Effector CD8-positive, alpha-beta T cell (primary cell): Measurements from ENCODE around the gene ADCY9.
A peak's percentile ranks its signal among the peaks of the same experiment; 100 is the strongest.
"Not testable (repeated sequence)": the region's sequence is repeated elsewhere in the genome, so short reads cannot be mapped to it uniquely, and the experiment has no call there.

Experiments used
- DNase-seq: peaks from one replicate; lab custom pipeline; 2025; lab: John Stamatoyannopoulos, UW

Gene ADCY9

DNA sequence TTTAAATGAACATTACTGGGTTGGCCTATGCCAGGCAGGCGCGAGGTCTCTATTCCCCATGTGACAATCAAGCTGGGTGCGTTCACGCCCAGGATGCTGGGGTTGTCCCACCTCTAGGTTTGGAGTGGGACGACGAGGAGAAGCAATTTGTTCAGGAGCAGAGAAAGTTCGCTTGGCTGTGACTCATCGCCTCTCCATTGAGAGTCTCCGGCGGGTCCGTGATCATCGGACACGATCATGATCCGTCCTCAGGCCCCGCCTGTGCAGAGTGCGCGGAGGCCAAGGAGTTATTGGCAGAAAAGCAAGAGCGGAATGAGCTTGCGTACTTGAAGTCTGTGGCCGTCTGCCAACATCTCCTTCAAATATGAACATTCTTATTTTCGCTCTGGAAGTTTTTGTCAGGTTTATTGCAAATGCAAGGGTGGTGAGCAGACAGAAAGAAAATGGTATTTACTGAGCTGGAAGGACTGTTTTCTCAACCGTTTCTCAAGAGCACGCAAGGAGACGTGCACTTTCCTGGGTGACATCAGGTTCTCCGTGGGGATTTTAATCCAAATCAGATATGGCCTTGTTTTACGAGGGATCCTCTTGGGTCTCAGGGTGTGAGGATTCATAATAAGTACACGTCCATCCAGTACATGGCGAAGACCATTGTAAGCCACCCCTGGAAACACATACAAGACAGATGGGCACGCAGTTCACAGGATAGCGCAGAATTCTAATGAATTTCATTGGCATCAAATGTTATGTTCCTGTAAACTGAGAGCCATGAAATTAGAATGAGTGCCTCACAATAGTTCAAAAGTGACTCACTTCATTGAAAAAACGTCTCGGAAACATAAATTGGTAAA is 165.7 kb downstream of the ADCY9 start:
- DNase-seq, result no peak

DNA sequence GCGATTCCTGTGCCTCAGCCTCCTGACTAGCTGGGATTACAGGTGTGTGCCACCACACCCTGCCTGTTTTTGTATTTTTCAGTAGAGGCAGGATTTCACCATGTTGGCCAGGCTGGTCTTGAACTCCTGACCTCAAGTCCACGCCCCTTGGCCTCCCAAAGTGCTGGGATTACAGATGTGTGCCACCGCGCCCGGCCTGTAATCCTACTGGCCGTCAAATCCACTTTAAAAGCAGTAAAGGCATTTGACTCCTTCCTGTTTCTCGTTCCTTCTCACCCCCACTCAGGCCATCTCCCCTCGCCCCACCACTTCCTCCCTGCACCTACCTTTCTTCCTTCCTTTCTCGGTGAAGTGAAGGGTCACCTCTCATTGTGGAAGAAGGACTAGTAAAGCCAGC is 166.3 kb downstream of the ADCY9 start:
- no peak for DNase-seq

DNA sequence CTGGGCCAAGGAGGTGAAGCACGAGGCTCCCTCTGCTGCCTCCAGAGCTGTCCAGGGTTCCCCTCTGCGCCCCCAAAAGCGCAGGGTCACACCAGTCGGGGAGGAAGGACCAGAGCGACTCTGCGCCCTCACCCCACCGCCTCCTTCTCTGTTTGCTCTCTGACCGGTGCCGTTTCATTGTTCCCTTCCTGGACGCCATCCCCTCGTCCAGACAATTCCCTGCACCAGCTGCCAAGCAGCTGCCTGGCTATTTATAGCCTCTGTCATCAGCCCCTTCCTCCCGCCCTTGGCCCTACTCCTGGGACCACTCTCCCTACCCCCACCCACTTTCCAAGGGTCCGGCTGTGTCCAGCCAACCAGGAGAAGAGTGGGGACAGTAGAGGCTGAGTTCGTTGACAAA is 167.0 kb downstream of the ADCY9 start:
- no peak for DNase-seq

DNA sequence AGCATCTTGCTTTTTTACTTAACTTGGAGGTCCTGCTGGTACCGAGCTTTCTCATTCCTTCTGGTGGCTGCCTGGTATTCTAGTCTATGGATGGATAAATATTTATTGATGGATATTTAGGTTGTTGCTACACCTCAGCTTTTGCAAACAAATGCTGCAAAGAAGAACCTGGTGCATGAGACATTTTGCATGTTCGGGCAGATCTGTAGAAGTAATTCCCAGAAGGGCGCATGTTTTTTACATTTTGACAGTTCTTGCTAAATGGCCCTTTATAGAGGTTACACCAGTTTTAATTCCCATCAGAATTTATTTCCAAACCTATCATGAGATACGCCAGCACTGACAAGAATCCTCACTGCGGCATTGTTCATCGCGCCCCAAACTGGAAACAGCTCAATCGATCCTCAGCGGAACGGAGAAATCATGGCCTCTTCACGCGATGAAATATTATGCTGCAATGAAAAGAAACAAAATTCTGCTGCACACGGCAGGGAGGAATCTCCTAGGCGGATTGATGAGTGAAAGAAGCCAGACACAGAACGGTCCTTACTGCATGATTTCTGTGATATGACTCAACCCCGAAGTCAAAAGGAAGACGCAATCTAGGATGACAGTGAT is 167.8 kb downstream of the ADCY9 start:
- no peak for DNase-seq

DNA sequence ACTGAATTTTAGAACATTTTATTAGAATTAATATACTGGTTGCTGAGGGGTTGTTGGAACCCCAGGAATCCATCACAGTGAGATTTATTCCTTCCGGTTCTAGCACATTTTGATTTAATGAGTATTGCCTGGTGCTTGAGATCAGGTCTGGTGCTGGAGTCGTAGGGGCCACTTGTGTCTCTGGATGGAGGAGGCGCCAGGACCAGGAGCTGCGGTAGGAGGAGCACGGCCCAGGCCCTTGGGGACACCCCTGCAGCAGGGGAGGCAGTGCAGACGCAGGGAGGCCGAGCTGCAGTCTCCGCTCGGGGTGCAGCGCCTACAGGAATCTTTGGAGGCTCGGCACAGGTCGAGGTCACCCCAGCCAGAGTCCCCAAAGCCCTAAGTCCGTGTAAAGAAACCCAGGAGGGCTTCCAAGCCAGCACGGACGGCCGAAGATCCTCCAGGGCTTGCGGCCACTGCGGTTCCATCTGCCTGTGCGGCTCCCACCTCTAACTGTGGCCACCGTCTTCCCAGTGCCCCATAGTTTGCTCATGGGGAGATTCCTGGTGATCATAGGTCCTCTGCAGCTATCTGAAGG is 169.6 kb downstream of the ADCY9 start:
- DNase-seq, result no peak

DNA sequence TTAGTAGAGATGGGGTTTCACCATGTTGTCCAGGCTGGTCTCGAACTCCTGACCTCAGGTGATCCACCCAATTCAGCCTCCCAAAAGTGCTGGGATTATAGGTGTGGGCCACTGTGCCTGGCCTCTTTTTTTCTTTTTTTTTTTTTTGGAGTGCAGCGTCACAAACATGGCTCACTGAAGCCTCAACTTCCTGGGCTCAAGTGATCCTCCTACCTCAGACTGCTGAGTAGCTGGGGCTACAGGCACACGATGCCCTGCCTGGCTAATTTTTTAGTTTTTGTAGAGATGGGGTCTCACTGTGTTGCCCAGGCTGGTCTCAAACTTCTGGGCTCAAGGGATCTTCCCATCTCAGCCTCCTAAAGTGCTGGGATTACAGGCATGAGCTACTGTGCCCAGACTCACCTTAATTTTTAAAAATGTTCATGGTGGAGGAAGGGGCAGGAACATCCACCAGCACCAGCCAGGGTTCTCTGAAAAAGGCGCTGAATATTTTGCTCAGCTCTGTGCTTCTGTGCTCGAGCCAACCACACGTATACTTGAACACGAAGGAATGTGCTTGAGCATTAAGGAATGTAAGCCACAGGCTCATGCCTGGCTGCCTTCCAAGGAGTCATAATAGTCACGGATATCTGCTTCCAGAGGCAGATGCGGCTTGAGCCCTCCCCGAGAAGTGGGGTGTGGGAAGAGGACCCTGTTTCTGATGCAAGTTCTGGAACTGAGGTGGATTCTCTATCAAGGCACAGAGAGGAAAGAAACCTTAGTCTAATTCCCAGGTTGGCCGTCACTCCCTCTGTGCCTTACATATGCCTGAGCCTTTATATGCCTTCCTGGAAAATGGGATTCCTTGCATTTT is 170.3 kb downstream of the ADCY9 start:
- no peak for DNase-seq

DNA sequence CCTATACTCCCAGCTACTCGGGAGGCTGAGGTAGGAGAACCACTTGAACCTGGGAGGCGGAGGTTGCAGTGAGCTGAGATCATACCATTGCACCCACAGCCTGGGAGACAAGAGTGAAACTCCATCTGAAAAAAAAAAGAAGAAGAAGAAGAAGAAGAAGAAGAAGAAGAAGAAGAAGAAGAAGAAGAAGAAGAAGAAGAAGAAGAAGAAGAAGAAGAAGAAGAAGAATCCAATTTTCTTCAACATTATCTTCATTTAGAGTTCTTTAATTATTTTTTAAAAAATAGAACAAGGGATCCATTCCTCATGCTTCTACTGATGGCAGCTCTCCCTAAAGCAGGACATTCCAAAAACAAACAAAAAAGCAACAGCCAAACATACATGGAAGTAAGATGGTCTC is 171.8 kb downstream of the ADCY9 start:
- not testable (repeated sequence) for DNase-seq

DNA sequence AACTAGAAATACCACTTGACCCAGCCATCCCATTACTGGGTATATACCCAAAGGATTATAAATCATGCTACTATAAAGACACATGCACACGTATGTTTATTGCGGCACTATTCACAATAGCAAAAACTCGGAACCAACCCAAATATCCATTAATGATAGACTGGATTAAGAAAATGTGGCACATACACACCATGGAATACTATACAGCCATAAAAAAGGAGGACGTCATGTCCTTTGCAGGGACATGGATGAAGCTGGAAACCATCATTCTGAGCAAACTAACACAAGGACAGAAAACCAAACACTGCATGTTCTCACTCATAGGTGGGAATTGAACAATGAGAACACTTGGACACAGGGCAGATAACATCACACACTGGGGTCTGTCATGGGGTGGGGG is 174.1 kb downstream of the ADCY9 start:
- not testable (repeated sequence) for DNase-seq

DNA sequence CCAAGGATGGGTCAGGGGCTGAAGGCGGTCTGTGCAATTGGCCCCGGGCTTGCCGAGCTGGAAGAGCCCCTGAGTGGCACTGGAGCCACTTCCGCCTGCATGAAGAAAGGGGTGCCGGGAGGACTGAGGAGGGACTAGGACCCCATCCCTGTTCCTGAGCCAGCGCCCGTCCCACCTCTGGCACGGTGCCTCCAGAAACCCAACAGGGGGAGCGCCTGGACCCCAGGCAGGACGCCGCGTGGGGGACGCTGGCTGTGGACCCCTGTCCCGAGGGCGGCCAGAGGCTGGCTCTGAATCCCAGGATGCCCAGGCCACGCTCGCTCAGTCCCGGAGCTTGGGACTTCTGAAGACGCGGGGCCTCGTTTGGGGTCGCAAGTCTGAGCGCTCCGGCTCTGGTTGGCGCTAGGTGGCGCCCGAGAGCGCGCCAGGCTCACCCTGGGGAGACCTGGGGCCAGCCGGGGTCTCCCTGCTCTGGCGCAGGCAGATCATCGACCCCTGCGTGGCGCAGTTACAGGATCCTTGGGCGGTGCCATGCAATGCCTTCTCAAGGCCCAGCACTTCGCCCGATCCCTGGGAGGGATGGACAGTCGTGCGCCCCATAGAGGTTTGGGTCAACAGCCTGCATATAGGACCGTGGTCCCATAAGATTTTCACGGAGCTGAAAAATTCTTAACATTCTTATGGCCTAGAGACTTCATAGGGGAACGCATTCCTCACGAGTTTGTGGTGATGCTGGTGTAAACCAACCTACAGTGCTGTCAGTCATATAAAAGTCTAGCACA is 177.2 kb downstream of the ADCY9 start:
- peak; percentile 52 for DNase-seq

DNA sequence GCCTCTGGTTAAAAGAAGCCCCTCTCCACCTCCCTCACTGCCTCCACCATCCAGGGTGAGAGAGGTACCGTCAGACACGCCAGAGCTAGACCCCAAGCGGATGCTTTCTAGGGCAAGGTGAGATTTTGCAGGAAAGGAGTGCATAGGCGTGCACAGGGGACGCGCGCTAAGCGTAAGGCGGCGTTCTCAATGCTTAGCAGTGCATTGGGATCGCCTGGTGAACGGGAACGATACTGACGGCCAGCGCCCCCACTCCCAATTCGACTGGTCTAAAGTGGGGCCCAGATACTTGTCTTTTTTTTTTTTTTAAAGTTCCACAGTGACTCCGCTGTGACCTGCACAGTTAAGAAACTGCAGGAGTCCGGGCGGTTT is 177.8 kb downstream of the ADCY9 start:
- no peak for DNase-seq

DNA sequence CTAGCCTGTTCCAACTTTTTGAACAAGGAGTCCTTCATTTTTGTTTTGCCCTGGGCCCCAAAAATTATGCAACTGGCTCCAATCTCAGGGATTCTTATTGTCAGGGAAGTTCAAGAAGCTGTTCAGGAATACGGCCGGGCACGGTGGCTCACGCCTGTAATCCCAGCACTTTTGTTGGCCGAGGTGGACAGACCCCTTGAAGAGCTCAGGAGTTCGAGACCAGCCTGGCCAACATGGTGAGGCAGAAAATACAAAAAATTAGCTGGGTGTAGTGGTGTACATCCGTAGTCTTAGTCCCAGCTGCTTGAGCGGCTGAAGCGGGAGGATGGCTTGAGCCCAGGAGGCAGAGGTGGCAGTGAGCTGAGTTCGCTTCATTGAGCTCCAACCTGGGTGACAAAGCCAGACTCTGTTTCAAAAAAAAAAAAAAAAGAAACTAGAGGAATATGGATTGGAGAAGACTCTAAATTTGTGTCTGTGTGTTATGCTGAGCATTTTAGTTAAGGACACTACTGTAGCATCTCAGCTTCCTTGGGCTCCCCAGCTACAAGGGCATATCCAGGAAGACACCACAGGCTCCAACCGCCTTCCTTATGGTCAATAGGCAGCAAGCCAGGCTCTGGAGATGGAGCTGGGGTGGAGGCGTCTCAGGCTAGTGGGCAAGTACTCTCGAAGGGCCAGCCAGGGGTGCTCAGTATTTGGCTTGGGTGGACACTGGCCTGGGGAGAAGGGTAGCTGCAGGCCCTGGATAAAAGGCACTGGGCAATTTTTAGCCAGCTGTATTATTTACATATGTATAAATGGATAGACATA is 179.0 kb downstream of the ADCY9 start:
- DNase-seq, result no peak

DNA sequence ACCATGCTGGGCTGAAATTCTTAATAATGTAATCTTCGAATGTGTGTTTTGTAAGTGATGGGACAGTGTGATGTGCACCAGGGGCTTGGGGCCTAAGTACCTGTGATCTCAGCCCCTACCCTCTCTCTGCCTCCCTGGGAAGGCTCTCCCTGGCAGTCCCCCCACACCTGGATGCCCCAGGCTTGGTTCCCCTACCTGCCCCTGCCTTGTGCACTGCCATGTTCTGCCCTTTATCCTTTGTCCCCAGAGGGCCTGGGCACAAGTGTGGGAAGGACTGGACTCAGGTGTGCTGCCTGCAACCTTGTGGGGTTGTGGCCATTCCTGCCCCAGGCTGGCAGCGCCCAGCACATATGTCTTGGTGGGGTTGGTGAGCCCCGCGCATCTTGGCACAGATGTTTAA is 180.3 kb downstream of the ADCY9 start:
- DNase-seq, result no peak

DNA sequence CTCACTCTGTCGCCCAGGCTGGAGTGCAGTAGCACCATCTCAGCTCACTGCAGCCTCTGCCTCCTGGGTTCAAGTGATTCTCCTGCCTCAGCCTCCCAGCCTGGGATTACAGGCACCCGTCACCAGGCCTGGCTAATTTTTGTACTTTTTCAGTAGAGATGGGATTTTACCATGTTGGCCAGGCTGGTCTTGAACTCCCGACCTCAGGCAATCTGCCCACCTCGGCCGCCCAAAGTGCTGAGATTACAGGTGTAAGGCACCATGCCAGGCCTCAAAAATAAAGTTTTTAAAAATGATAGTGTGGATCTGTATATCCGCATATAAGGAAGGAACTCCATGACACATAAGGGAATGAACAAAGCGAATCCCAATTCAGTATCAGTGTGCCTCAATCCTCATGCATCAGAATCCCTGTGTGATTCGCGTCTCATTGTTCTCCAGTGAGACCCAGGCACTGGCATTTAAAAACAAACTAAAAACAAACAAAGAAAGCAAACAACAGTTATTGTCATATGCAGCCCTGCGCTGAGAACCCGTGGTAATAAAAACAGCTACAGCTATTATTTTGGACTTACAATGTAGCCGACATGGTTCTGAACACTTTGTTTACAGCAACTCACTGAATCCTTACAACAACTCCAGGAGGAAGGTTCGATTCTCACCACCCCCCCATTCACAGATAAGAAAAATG is 181.6 kb downstream of the ADCY9 start:
- DNase-seq, result no peak

DNA sequence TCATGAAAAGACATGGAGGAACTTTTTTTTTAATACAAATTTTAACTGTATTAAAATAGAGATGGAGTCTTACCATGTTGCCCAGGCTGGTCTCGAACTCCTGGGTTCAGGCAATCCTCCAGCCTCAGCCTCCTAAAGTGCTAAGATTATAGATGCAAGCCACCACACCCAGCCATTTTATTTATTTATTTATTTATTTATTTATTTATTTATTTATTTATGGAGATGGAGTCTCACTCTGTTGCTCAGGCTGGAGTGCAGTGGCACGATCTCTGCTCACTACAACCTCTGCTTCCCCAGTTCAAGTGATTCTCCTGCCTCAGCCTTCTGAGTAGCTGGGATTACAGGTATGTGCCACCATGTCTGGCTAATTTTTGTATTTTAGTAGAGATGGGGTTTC is 189.1 kb downstream of the ADCY9 start:
- not testable (repeated sequence) for DNase-seq

DNA sequence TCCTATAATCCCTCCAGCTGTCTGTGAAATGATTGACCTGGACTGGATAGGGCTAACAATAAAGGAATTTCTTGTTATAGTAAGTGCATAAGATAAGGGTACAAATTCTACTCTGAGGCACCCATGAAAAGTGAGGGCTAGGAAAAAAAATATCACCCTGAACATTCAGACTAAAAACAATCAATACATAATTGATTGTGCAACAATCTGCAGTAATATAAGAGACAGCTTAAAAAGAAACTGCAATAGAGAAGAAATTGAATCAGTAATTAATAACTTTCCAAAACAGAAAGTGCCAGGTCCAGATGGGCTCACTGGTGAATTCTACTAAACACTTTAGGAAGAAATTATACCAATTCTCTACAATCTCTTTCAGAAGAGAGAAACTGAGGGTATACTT is 191.5 kb downstream of the ADCY9 start:
- DNase-seq, result no peak

DNA sequence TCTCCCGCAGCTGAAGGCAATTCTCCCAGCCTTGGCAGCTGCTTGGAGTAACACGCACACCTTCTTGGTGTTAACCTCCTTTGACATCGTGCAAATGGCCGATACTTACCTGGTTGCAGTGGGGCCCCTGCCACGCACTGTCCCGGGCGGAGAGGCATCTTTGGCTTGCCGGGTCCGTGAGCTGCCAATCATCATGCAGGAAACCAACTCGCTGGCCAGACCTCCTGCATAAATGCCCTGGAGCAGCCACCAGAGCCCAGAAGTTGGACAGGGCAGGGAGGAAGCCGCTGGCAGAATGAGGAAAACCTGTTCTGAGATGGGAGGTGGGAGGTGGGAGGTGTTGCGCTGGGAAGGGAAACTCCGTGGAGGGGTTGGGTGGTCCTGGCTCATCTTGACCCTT is 194.0 kb downstream of the ADCY9 start:
- DNase-seq, result no peak

DNA sequence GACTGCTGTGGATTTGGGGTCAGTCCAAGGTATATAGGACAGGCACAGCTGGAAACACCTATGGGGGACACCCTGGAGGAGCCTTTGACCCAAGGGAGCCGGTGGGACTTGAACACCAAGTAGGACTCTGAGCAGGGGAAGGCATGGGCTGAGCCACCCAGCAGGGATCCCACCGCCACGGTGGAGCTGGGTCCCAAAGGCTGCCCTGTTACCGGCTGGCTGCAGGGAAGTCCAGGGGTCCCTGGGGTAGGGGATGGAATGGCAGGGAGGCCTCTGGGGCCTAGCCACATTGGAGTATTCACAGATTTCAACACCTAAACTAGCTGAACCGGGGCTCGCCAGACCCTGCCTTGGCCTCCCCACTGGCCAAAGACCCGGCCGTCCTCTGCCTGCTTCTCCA is 196.0 kb downstream of the ADCY9 start:
- DNase-seq, result no peak

DNA sequence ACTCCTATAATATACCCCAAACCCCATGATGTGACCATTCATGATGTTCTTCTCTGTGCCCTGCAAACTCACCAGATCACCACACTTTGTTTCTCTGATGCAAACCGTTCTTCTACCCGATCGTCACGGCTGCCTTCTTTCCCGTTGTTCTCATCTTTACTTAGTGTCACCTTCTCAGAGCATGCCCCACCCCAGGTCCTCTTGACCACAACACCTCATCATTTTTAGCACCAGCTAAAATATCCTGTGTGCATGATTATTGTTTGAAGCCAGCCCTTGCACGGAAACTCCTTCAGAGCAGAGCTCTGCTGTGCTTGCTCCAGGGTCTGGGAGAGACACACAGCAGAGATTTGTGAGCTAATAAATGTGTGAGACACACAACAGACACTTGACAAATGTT is 196.8 kb downstream of the ADCY9 start:
- DNase-seq, result no peak

DNA sequence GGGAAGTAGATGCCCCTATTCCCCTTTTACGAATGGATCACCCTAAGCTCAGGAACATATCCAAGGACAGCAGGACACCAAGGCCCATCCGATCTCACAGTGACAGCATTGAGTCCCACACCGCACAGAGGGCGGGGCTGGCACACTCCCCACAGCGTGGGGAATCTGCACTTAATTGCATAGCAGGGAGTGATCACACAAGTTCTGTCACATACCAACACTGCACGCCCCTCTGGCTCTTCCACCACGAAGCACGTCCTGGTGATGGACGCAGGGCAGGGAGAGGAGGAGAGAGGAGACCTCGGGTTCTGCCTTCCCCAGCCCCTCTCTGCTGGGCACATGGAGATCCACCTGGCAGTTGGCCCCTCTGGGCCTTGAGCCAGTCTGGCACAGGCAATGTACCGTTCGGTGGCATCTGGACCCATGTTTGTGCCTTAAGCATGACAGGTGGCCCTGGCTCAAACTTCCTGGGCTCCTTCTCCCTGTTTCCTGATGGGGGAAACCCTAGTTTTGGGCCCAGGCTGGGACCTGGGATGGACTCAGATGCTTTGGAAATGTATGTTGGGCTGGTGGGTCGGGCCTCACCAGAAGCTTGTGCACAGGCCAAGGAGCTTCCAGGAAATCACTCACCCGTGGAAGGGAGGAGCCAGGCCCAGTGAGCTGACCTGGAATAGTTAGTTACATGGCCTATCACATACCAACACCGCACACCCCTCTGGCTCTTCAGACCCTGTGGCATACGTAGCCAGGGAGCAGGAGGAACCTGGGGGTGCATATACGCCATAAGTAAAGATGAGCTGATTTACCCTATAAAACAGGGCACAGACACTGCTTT is 200.6 kb downstream of the ADCY9 start:
- no peak for DNase-seq
